ENCODE measurements around the gene GBX1.

GBX1 gene

DNA sequence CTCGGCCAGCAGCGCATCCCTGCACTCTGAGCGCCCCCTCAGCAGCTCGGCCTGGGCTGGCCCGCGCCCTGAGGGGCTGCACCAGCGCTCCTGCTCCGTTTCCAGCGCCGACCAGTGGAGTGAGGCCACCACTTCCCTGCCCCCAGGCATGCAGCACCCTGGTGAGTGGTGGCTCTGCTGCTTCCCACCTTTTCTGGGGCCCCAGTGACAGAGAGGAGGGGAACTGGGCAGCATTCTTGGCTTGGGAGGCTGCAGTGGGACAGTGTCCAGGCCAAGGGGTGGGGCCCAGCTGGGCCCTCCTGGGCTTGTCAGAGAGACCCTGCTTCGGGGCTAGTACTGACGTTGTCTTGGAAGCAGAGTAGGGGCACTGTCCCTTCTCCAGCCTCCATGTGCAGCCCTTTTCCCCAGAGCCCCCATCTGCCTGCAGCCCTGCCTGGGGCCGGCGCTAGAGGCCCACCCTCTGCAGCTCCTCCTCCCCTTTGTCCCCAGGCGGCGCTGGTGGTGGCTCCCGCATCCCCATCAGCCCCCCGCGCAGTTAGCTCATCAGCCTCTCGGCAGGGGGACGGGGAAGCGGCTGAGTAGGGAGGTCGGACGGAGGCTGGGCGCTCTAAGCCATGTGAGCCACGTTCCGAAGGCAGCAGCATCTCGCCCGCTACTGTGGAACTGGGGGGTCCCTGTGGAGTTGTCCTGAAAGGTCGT lies 29.2 kb downstream of the GBX1 start:
- no peak for DNase-seq

DNA sequence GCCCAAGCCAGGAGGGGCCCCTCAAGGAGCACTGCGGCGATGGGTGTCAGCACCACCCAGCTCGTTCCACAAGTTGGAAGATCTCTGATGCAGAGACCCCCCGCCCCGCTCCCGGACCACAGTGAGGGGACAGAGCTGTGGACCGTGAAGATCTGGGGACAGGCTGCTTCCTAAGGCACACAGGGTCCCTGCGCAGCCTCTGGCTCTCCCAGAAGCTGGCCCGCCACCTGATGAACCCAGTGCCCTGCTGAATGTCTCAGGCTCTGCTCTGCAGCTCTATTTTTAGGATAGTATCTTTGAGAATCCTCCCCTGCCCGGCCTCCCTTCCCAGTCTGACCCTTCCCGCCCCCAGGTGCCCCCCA lies 29.7 kb downstream of the GBX1 start:
- DNase-seq, result no peak

DNA sequence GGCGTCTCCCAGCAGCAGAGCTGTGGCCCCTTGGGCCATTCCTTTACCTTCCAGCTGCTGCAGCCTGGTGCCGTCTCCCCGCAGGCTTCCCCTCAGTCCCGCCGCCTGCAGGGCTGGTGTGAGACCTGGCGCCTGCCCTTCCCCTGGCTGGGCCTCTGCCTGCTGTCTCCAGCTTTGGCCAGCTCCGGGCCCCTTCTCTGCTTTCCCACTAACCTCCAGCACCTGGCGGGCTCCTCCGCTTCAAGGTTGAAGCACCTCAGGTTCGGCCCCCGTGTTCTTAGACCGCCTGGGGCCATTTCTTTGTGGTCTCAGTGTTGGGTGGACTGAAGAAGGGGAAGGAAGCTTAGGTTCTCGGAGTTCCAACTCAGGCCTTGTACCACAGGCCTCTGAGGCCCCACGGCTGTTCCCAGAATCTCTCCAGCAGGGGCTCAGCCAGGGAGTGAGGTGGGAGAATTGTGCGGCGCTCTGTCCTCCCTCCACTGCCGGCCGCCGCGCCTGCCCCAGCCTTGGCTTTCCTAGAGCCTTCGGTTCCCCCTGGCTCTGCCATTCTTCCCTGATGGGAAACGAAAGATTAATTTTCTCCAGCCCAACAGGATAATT lies 30.3 kb downstream of the GBX1 start:
- no peak for DNase-seq

DNA sequence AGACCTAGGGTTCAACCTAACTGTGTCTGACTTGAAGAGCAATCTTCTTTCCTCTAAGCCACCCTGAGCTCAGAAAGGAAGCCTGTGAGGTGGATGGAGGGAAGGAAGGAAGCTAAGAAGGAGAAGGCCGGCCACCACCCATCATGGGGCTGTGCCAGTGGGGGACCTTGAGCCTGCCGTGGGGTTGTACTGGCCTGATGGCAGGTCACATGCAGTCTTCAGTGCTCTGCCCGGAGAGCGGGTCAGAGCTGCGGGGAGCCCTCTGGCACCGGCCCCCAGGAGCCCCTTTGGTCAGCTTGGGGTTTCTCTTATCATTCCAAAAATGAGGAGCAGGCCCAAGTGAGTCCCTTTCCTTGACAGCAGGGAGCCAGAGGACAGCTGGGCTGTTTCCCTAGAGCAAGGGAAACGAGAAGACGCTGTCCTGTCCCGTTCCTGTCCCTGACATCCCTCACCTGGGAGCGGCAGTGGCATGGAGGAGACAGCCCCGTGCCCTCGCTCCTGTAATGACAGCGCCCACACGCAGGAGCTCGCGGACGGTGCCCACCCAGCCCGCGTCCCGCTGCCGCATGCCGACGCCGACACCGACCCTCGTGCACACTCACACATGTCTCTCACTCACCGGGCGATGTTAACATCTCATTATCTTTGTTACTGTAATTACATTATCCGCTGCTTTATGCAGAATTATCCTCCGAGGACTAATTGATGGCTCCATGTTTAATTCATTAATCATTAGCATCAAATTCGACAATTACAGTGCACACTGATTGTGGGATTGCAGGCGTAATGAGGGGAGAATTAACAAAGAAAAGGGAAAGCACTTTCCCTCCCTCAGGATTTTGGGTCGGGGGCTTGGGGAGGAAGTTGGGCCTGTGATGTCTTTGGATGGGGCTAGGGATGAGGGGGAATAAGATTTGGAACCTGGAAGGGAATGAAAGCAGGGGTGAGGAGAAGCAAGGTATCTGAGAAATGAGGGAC lies 31.3 kb downstream of the GBX1 start:
- no peak for DNase-seq

DNA sequence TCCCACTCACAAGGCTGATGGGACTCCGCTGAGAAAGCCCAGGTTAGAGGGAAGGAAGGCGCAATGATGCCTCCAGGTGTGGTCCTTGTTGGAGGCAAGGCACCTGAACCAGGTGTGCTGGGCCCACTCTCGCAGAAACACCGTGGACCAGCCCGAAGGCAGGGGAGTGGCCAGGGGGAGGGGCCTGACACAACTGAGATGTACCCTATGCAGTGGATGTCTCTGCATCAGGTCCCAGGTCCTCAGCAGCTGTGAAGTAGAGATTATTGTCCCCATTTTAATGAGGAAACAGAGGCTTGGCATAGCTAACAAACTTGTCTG lies 32.0 kb downstream of the GBX1 start:
- no peak for DNase-seq

DNA sequence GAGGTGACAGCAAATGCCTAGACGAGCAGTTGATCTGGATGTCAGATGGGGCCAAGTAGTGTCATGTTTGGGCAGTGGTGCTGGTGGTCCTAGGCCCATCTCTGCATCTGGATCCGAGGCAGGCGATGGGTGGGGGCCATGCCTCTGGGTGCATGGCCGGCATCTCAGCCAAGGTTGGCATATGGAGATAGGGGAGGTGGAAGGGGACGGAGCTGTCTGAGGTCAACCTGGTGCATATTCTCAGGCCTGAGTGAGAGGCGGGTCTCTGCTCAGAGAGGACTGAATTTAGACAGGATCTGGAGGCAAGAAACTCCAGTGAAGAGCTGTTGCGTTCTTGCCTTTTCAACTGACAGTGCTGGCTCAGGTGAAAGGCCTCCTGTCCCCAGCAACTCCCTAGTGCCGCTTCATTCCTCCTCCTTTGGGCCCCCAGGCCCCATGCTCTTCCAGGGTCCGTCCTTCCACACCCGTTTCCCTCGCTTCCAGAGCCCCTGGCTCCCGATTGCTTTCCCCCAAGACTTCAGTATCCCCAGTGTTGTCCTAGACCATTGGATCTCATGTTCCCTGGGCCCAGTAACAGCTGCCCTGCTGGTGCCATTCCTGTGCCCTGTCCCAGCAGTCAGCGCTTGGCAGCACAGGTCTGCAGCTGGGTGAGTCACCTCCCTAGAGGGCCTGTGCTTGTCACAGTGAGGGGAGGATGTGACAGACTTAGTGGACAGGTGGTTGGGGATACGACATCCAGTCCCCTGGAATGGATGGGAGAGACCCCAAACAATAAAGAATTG lies 32.6 kb downstream of the GBX1 start:
- DNase-seq, result no peak

DNA sequence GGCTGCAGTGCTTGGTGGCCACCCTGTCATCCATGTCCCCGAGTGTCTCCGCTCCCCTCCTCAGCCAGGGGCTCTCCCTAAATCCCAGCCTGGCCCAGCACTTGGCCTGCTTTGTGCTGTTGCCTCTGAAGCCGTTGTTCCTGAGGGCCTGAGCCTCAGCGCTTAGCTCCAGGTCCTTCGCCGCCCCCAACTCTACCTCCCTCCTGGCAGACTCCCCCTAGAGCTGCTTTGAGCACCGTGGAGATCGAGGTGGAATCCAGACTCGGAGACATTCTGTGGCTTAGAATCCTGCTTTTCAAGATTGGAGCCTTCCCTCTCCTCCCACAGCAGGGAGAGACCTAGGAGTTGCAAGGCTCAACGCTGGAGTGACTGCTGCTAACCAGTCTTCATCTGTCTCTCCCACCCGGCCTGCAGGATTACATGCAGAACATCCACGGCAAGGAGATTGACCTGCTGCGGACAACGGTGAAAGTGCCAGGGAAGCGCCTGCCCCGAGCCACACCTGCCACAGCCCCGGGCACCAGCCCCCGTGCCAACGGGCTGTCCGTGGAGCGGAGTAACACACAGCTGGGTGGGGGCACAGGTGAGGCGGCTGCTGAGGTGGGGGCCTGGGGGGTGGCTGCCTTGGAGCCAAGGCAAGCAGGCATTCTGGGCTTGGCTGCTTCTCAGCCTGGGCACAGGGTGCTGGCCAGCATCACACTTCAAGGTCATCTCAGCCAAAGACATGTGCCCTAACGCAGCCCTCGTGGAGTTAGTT lies 33.3 kb downstream of the GBX1 start:
- DNase-seq, result no peak

DNA sequence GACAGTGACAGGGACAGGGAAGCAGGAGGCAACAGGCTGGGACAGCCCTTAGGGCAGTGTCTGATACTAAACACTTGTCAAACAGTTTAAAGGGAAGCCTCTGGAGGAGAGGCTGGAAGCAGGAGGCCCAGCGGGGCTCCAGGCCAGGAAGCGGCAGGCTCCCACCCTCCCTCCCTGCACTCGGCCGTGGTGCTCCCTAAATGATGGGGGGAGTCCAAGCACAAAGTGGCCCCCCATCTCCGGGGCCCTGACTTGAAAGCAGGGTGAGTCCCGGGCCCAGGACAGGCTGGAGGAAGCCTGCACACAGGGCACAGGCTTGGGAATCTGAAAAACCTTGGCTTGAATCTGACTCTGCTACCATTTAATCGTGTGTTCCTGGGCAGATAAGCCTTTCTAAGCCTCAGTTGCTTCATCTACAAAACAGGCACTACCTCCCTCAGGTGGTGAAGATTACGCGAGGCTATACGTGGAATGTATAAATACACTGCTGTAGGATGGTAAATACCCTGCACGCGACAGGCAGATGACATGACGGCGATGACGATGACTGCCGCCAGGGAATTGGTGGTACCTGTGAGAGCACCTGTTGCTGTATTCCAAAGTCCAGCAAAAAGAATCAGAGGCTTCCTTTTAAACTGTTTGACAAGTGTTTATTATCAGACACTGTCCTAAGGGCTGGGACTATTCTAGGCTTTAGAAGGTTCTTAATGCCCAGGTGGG lies 34.1 kb downstream of the GBX1 start:
- DNase-seq, result no peak

DNA sequence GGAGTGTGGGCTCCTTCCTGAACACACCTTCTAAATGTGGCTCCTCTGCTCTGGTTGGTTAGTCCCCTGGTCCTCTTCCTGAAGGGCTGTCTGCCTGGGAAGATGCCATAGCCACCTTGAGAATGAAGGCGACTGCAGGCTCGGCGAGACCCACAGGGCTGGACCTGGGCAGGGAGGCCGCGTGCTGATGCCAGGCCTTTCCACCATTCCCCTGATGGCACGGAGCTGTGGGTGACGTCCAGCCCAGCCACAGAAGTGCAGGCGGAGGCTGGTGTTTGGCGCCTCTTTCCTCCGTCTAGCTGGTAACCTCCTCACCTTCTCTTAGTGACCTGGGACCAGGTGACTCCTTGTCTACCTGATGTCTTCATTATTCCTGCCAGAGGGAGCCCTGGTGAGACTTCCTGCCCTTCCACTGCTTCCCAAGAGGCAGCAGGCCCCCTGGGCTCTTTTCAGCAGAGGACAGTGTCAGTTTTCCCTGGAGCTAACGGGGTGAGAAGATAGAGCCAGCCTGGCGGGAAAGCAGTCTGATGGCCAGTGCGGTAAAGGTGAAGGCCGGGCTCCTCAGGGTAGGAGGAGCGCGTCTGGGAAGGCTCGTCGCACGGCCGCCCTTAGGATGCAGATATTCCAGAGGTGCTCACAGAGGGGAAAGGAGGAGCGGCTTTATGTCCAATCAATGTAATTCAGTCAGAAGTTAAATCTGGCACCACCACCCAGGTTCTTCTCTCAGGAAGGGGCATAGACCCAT lies 34.9 kb downstream of the GBX1 start:
- DNase-seq, result no peak

DNA sequence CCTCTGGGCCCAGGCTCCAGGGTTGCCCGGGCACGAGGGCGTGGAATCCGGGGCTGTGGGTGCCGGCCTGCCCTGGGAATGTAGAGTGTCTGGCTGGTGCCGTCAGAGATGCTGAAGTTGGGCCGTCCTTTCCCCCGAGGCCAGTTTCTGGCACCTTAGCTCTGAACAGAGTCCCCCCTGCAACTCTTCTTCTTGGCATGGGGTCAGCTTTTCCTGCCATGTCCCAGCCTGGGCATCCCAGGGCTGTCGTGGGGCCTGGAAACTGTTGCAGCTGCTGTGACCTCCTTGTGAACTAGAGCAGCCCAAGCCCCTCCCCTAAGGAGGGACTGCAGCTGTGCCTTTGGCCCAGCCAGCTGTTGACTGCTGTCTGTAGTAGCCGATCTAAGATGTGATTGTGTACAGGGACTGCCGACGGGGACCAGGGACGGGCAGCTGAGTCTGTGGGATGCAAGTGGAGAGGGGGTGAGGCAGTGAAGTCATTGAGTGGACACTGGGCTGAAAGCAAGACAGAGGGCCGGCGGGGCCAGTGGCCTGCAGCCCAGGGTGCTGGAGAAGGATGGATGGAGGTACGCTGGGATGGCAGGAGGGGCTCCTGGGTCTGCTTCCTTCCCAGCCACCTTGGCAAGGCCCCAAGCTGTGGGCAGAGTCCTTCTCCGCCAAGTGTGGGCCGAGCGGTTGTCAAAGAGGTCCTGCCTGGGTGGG lies 35.8 kb downstream of the GBX1 start:
- DNase-seq, result no peak

DNA sequence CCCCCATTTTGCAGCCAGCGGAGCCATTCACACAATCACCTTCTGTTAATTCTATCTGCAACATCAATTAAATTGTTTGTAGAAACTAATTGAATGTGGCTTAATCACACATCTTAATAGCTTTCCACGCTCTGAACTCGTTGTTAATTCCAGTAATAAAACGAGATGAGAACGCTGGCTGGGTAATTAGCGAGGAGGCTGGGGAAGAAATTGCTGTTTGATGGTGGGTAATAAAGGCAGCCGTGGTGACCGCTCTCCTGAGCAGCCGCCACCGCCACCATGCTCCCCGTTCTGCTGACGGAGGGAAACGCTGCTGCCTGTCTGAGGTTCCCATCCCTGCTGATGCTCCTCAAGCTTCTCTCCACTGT lies 36.3 kb downstream of the GBX1 start:
- no peak for DNase-seq

DNA sequence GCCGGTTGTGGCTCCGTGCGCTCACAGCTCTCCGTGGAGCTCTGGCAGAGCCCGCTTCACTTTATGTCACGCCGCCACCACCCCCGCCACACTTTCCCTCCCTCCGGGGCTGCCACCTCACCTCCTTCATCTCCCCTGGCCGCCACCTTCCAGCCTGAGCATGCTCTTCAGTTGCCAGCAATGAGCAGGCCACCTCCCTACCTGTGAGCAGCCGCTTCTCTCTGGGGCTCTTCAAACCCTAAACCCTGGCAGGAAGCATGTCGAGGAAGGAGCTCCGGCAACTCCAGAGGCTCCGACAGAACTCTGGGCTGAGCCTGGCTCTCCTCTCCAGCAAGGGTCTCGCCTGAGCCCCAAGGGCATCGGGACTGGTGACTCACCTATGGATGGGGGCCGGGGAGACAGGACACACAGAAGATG lies 36.7 kb downstream of the GBX1 start:
- no peak for DNase-seq

DNA sequence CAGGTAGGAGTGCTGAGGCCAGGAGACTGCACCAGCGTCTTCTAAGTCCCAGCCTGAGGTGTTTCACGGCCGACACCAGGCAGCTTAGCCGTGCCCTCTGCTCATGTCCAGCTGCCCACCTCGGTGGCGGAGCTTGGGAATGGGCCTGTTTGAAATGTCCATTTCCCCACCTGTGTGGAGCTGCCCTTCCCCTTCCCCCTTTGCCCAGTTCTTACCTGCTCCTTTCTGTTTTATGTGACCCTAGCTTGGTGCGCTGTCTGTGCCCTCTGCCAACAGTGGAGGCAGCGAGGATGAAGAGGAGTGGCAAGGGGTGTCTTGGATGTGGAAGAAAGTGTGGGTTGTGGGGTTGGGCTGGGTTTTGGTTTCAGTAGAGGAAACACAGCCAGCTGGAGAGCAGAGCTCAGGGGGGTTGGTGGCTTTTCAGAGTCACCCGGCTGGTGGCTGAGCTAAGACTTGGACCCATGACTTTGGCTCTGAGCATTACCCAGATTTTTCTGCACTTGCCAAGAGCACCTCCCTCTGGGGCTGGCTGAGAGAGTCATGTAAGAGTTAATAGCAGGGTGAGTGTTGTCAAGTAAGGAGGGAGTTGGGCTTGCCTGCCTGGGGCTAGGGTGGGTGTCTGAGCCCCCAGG lies 37.4 kb downstream of the GBX1 start:
- no peak for DNase-seq

DNA sequence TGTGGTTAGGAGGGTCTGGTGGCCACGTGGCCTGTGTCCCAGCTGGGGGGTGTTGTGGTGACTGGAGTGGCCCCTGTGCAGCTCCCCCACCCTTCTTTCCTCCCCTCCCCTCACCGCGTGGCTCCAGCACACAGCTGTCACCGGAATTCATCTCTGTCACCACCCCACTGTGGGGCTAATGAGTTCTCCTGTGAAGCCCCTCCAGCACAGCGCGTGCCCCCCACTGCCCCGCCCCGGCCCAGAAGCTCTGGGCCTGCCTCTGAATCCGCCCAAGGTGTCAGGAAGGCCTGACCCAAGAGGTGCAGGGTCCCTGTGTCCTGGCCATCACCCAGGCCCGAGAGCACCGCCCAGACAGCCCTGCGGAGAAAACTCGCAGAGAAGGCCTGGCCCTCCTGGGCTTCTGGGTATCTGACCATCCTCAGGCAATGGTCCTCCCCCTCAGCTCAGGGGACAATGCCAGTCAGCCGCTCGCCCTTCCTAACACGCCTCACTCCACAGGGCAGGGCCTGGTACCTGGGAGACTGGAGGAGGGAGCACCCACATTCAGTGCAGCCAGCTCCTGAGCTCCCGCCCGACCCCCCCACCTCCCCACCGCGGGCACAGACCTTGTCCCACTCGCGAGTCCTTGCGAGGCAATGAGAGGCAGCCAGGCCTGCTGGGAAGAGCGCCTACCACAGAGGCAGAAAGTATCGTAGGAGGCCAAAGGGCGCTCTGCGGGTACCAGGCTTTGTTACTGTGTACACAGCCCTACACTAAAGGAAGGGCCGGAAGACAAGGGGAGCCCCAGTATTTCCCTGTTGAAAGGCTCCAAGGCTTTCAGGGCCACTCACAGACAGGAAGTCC lies 38.2 kb downstream of the GBX1 start:
- DNase-seq, result no peak

DNA sequence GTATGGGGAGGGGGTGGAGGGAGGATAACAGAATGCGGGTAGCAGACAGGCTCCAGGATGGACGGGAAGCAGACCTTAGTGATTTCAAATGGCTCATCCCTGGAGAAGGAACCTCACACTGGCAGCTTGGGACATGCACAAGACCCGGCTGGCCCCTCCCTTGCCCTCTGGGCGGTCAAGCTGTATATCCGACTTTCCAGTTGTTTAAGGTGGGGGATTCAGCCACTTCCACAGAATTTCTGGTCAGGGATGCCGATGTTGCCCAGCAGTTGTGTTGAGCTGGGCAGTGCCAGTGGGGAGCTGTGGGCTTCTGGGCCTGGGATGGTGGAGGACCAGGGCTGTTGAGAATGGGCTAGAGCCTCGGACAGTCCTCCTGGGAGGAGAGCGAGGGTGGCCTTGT lies 38.8 kb downstream of the GBX1 start:
- no peak for DNase-seq

DNA sequence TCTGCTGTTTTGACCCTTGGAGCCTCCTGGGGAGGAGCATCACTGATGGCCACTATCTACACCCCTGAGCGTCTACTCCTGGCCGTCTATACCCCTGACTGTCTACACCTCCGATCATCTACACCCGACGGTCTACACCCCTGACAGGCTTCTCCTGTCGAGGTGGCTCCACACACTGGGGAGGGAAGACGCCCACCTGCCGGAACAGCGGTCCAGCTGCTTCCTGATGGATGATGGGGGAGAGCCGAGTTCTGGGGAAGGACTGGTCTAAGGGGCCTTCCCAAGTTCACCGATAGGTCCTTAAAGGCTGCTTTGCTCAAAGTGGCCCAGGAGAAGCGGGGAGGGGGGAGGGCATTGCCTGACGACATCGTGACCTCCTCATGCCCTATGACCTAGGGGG lies 39.4 kb downstream of the GBX1 start:
- no peak for DNase-seq

DNA sequence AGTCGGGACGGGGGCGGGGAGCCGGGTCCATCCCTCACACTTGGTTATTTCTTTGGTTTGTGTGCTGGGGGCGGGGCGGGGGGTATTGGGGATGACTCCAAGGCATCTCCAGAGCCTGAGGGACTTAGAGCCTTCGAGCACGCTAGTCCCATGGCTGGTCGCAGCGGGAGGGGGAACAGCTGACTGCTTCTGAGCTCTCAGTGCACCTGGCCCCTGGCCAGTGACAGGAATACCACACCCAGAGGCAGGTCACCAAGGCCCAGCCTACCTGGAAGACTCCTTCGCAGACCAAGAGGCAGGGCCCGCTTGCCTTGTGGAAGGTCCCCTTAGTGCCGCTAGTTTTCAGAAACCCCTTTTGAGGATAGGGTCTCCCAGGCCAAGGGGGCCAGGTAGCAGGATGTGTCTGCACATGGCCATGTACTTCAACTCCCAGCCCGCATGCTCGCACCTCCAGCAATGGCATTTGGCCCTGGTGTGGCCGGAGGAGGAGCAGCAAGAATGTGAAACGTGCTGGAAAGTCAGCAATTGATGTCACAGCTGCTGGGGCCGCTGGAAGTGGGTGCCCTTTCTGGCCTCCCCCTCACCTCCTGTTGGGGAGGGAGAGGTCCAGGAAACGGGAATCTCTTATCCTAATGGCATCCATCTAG lies 40.9 kb downstream of the GBX1 start:
- DNase-seq, result no peak

DNA sequence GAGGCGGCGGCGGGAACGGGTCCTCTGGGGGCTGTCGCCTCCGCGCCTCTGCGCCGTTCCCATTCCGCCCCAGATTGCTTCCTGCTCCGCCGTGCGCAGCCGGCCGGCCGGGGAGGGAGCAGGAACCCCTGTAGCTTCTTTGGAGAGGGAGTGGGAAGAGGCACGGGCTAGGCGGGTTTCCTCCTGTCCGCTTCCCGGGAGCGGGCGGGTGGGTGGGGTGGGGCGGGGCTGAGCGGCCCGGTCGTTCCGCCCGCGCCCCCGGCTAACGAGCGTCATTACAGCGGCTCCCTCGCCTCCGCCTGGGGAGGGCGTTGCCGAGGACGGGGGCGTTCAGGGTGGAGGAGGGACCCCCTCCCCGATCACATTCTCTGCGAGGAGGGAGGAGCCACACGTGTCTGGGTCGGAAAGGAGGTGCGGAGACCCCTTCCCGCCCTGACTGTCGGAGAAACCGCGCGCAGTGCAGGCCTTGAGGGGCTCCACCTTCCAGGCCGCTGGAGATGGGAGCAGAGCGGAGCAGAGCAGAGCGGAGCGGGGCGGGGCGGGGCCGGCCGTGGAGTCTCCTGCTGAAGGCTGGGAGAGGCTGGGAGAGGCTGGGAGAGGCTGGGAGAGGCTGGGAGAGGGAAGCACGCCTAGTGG lies 41.5 kb downstream of the GBX1 start:
- no peak for DNase-seq
